ENCODE results near the gene MS4A15.

Gene MS4A15

GRCh38 chr11:60814112-60814511 is 57.4 kb downstream of the MS4A15 start:
- no peak for TF ChIP-seq CTCF (IDR thresholded peaks at IDR 0.05; ENCODE audit: low read length)
- no peak for TF ChIP-seq EZH2 (IDR thresholded peaks at IDR 0.05; ENCODE audit: borderline replicate concordance, low read length)
- H3K4me1 ChIP-seq (ENCODE audit: insufficient read depth, low read length, severe bottlenecking), result no peaks in the 10 kb centered on the region
- H3K9me2 ChIP-seq (ENCODE audit: low read depth, low read length), result no peaks in the 10 kb centered on the region
- no peaks in the 10 kb centered on the region for H4K20me1 ChIP-seq (ENCODE audit: insufficient read depth, low read length)
- H3K9me3 ChIP-seq (ENCODE audit: low read length), result peaks cover 9% of the 10 kb centered on the region; the same call in 1 of the 2 replicates
- H3F3A ChIP-seq (ENCODE audit: insufficient read depth, low read length), result no peaks in the 10 kb centered on the region
- no peaks in the 10 kb centered on the region for H3K79me2 ChIP-seq (ENCODE audit: insufficient read depth, low read length)
- no peak overlapping the region for H3K9ac ChIP-seq (ENCODE audit: low read length)
- H2AFZ ChIP-seq (ENCODE audit: low read length), result no peak overlapping the region
- H3K27me3 ChIP-seq (ENCODE audit: insufficient read depth, low read length), result no peaks in the 10 kb centered on the region; the same call in 1 of the 2 replicates
- no peak overlapping the region for H3K27ac ChIP-seq (ENCODE audit: low read depth, low read length, poor library complexity, severe bottlenecking)
- no peaks in the 10 kb centered on the region for H3K36me3 ChIP-seq (ENCODE audit: insufficient read depth, low read length)
- H3K4me3 ChIP-seq (ENCODE audit: low read depth, low read length, poor library complexity, severe bottlenecking), result no peak overlapping the region
- no peak overlapping the region for H3K4me2 ChIP-seq (ENCODE audit: low read length)

- Histone ChIP-seq H3F3A (ENCODE audit: insufficient read depth, low read length) (no peaks in the 10 kb centered on the region), H3K79me2 (ENCODE audit: insufficient read depth, low read length) (no peaks in the 10 kb centered on the region), H3K36me3 (ENCODE audit: insufficient read depth, low read length) (no peaks in the 10 kb centered on the region), H3K9me2 (ENCODE audit: low read depth, low read length) (no peaks in the 10 kb centered on the region), H3K4me2 (ENCODE audit: low read length) (no peak overlapping the region), H2AFZ (ENCODE audit: low read length) (no peak overlapping the region), H3K4me1 (ENCODE audit: insufficient read depth, low read length, severe bottlenecking) (no peaks in the 10 kb centered on the region), H3K9me3 (ENCODE audit: low read length) (peaks cover 9% of the 10 kb centered on the region; the same call in 1 of the 2 replicates), H3K27ac (ENCODE audit: low read depth, low read length, poor library complexity, severe bottlenecking) (no peak overlapping the region), H3K4me3 (ENCODE audit: low read depth, low read length, poor library complexity, severe bottlenecking) (no peak overlapping the region), H3K27me3 (ENCODE audit: insufficient read depth, low read length) (no peaks in the 10 kb centered on the region; the same call in 1 of the 2 replicates), H4K20me1 (ENCODE audit: insufficient read depth, low read length) (no peaks in the 10 kb centered on the region), H3K9ac (ENCODE audit: low read length) (no peak overlapping the region)
- TF ChIP-seq CTCF (IDR thresholded peaks at IDR 0.05; ENCODE audit: low read length) (no peak), EZH2 (IDR thresholded peaks at IDR 0.05; ENCODE audit: borderline replicate concordance, low read length) (no peak)
Observed at GRCh38 chr11:60816590-60817157, 60.0 kb downstream of the MS4A15 start.

- Histone ChIP-seq H3K27me3 (ENCODE audit: insufficient read depth, low read length) (no peaks in the 10 kb centered on the region; the same call in 1 of the 2 replicates), H3K4me1 (ENCODE audit: insufficient read depth, low read length, severe bottlenecking) (no peaks in the 10 kb centered on the region), H3K36me3 (ENCODE audit: insufficient read depth, low read length) (no peaks in the 10 kb centered on the region), H3K9ac (ENCODE audit: low read length) (no peak overlapping the region), H3K4me2 (ENCODE audit: low read length) (no peak overlapping the region), H3K79me2 (ENCODE audit: insufficient read depth, low read length) (no peaks in the 10 kb centered on the region), H3K27ac (ENCODE audit: low read depth, low read length, poor library complexity, severe bottlenecking) (no peak overlapping the region), H3K9me3 (ENCODE audit: low read length) (peaks cover 9% of the 10 kb centered on the region; the same call in 1 of the 2 replicates), H3K4me3 (ENCODE audit: low read depth, low read length, poor library complexity, severe bottlenecking) (no peak overlapping the region), H3K9me2 (ENCODE audit: low read depth, low read length) (no peaks in the 10 kb centered on the region), H4K20me1 (ENCODE audit: insufficient read depth, low read length) (no peaks in the 10 kb centered on the region), H2AFZ (ENCODE audit: low read length) (no peak overlapping the region), H3F3A (ENCODE audit: insufficient read depth, low read length) (no peaks in the 10 kb centered on the region)
- TF ChIP-seq EZH2 (IDR thresholded peaks at IDR 0.05; ENCODE audit: borderline replicate concordance, low read length) (no peak), CTCF (IDR thresholded peaks at IDR 0.05; ENCODE audit: low read length) (no peak)
Observed at GRCh38 chr11:60818057-60818456, 61.4 kb downstream of the MS4A15 start.

All from OCI-LY1 (cell line).